ENCODE results near the gene RNF183. TPM values are rescaled to one million over a fixed set of nuclear protein-coding genes. Genes with fewer than 3 reads are reported as not detected.
A peak's percentile ranks its signal among the peaks of the same experiment; 100 is the strongest.

RNF183 gene
- total RNA-seq, 3 donors from 2014 or later, result 0.35 to 1.4 (median 1.1) TPM

DNA sequence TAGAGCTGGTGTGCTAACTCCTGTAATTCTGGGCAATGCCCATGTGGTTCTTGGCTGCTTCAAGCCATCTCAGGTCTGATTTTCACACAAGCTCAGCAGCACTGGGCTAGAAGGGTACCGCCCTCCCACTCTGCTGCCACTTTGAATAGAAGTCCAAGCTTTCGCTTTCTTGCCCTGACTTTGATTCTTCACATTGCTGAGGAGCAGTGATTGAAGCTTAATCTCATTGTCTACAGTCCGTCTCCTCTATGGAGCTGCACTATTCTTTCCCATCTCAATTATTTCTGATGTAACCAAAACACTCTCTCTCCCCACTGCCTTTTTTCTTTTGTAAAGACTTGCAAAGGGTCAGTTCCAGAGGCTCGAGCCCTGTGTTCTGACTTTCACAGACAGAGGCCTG lies 12.9 kb upstream of the RNF183 start:
- H3K9me3 ChIP-seq, result no peaks in the 10 kb centered on the region
- TF ChIP-seq, protein P1, sequence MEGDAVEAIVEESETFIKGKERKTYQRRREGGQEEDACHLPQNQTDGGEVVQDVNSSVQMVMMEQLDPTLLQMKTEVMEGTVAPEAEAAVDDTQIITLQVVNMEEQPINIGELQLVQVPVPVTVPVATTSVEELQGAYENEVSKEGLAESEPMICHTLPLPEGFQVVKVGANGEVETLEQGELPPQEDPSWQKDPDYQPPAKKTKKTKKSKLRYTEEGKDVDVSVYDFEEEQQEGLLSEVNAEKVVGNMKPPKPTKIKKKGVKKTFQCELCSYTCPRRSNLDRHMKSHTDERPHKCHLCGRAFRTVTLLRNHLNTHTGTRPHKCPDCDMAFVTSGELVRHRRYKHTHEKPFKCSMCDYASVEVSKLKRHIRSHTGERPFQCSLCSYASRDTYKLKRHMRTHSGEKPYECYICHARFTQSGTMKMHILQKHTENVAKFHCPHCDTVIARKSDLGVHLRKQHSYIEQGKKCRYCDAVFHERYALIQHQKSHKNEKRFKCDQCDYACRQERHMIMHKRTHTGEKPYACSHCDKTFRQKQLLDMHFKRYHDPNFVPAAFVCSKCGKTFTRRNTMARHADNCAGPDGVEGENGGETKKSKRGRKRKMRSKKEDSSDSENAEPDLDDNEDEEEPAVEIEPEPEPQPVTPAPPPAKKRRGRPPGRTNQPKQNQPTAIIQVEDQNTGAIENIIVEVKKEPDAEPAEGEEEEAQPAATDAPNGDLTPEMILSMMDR (IDR thresholded peaks at IDR 0.05), result no peak
- H3K4me3 ChIP-seq, result no peak overlapping the region
- no peak for ATAC-seq
- no peaks in the 10 kb centered on the region for H3K36me3 ChIP-seq (ENCODE audit: low read depth)
- no peak for DNase-seq
- no peaks in the 10 kb centered on the region for H3K4me1 ChIP-seq (ENCODE audit: low read depth)
- intact Hi-C loops (cut with DNase I, micrococcal nuclease), result no loop called here

DNA sequence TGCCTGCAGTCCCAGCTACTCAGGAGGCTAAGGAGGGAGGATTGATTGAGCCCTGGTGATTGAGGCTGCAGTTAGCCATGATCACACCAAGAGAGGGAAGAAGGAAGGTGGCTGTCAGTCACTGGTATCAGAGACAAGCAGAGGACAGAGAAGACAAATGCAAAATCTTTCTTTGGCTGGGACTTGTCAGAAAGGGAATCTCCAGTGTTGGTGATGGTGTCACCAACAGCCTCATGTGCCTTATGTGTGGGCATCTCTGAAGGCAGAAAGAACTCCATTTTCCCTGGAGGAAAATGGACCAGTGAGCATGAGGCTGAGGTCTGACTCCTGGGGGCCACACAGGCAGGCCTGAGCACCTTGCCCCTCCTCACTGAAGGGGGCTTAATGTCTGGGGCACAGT lies 12.1 kb upstream of the RNF183 start:
- Histone ChIP-seq H3K9me3 (no peaks in the 10 kb centered on the region), H3K36me3 (ENCODE audit: low read depth) (no peaks in the 10 kb centered on the region), H3K4me3 (no peak overlapping the region), H3K4me1 (ENCODE audit: low read depth) (no peaks in the 10 kb centered on the region)
- ATAC-seq (no peak), DNase-seq (no peak)
- intact Hi-C loops (cut with DNase I, micrococcal nuclease), result no loop called here
- TF ChIP-seq, protein P1 (IDR thresholded peaks at IDR 0.05), result no peak

GRCh38 chr9:113313261-113313660 lies 10.1 kb upstream of the RNF183 start:
- Histone ChIP-seq H3K4me1 (ENCODE audit: low read depth) (no peaks in the 10 kb centered on the region), H3K4me3 (no peak overlapping the region), H3K9me3 (no peaks in the 10 kb centered on the region), H3K36me3 (ENCODE audit: low read depth) (no peaks in the 10 kb centered on the region)
- TF ChIP-seq, protein P1 (IDR thresholded peaks at IDR 0.05), result no peak
- DNase-seq, result no peak
- ATAC-seq, result no peak
- intact Hi-C loops (cut with DNase I, micrococcal nuclease), result no loop called here

DNA sequence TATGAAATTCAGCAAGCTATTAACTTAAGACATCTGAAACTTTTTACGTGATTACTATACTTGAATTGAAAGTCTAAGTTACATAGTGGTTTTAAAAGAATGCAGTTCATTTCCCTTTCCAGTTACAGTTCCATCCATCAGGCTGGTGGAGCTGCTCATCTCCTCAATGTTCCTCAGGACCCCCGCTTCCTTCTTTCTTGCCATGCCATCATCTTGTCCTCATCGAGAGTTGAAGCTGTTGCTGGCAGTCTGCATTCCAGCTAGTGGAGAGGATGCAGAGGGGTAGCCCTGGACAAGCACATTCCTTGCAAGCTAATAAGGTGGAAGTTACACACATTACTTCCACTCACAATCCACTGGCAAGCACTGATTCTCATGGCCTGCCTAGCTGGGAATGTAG lies 8.8 kb upstream of the RNF183 start:
- H3K9me3 ChIP-seq, result no peaks in the 10 kb centered on the region
- H3K4me3 ChIP-seq, result no peak overlapping the region
- intact Hi-C loops (cut with DNase I, micrococcal nuclease), result no loop called here
- TF ChIP-seq, protein P1 (IDR thresholded peaks at IDR 0.05), result no peak
- ATAC-seq (no peak), DNase-seq (no peak)
- H3K36me3 ChIP-seq (ENCODE audit: low read depth), result no peaks in the 10 kb centered on the region
- H3K4me1 ChIP-seq (ENCODE audit: low read depth), result no peaks in the 10 kb centered on the region

GRCh38 chr9:113310538-113310937 lies 7.4 kb upstream of the RNF183 start:
- TF ChIP-seq, protein P1 (IDR thresholded peaks at IDR 0.05), result no peak
- intact Hi-C loops (cut with DNase I, micrococcal nuclease), result no loop called here

DNA sequence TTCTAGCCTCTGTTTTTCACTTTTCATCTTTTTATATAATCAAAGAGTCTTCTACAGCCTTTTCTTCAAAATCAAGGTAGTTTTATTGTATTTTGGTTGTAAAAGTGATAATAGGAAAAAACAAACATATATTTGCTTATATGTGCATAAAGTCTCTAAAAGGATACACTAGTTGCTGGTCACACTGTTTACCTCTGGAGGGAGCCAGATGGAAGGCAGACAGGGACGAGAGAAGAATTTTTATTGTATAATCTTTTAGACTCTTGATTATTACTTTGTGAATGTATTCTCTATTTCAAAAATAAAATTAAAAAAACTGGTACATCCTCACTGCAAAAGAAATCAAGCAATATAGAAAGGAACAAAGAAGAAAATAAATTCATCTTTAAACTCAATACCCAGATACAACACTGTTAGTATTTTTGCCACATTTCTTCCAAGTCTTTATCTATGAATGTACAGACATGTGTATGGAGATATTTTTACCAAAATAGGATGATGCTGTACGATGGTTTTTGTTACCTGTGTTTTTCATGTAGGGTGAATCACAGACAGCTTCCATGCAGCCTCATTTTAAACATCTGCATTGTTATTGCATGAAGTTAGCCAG lies 6.1 kb upstream of the RNF183 start:
- Histone ChIP-seq H3K4me1 (ENCODE audit: low read depth) (no peaks in the 10 kb centered on the region), H3K4me3 (no peak overlapping the region), H3K9me3 (no peaks in the 10 kb centered on the region), H3K36me3 (ENCODE audit: low read depth) (no peaks in the 10 kb centered on the region)
- DNase-seq, result peak in 1 of 3 donors; percentile 61
- ATAC-seq, result peak; percentile 67
- intact Hi-C loops (cut with DNase I, micrococcal nuclease), result loop anchor here in 1 of 2 donors (10.0 kb wide), 1 partner anchor 95 kb away; the partner anchor contains the start of gene ALAD
- TF ChIP-seq, protein P1 (IDR thresholded peaks at IDR 0.05), result peak; percentile 29

More at GRCh38 chr9:113310538-113310937, 7.4 kb upstream of the RNF183 start:
- Histone ChIP-seq H3K36me3 (ENCODE audit: low read depth) (no peaks in the 10 kb centered on the region), H3K4me1 (ENCODE audit: low read depth) (no peaks in the 10 kb centered on the region), H3K9me3 (no peaks in the 10 kb centered on the region), H3K4me3 (no peak overlapping the region)
- DNase-seq (no peak), ATAC-seq (no peak)

All from mucosa of descending colon (tissue), 3 donors.